HepG2 (cell line): ENCODE results near the gene GTF2E1. TPM values are rescaled to one million over a fixed set of nuclear protein-coding genes. Genes with fewer than 3 reads are reported as not detected.

Source experiments
- ATAC-seq: fragments of 200-7000 bp; cut with Tn5 transposase; 3 replicates; pipeline ENCODE4 v1.9.1; 2020; ENCODE audit warnings: mild to moderate bottlenecking, moderate library complexity
- BruUV-seq: library from RNA; stranded (reverse); fragments of 400-500 nt; replicated peaks from 2 replicates; lab custom pipeline; 2021; lab: Mats Ljungman, UMichigan
- CTCF ChIA-PET: fragments of 300-600 bp; formaldehyde crosslinking; extraction: SDS; loops from one replicate; lab custom pipeline; 2021; ENCODE audit warnings: low total read pairs, inconsistent platforms, low intra/inter-chr PET ratio; lab: Yijun Ruan, JAX
- POLR2A ChIA-PET: fragments of 350-600 bp; sonication (Branson Sonifier 250); formaldehyde crosslinking; loops from one replicate; lab custom pipeline; 2020; ENCODE audit warnings: antibody characterized with exemption, inconsistent platforms; lab: Yijun Ruan, JAX
- DNase-seq: peaks from one replicate; pipeline ENCODE4 v3.0.0-alpha.2; 2015; ENCODE audit warnings: low spot score
- FAIRE-seq: peaks from 3 replicates; lab custom pipeline; 2011; peaks lifted over from hg19 to GRCh38; lab: Jason Lieb, UNC
- H2AFZ ChIP-seq: one replicate; pipeline ENCODE4 v1.6.1; 2011; ENCODE audit warnings: low read length, inconsistent platforms
- H3K27ac ChIP-seq: fragments of 300-600 bp; 3 replicates; pipeline ENCODE4 v1.8.0; 2011; ENCODE audit warnings: mixed run types, mild to moderate bottlenecking, mixed read lengths, low read length, inconsistent platforms; ENCODE audit not compliant: insufficient read depth; ENCODE audit errors: extremely low read length
- H3K27me3 ChIP-seq, 2 experiments: fragments of 200-600 bp in 1 of 2; 2 replicates in 1 of 2; 3 replicates in 1 of 2; pipeline versions ENCODE4 v1.6.0 to v1.8.0; 2011; ENCODE audit warnings: low read length in 2 of 2, mild to moderate bottlenecking in 2 of 2, moderate library complexity in 2 of 2, inconsistent platforms in 1 of 2; ENCODE audit not compliant: insufficient read depth in 2 of 2, control insufficient read depth in 1 of 2
- H3K36me3 ChIP-seq, 2 experiments: fragments of 200-600 bp in 1 of 2; replicated peaks in 1 of 2; 2 replicates in 1 of 2; 3 replicates in 1 of 2; pipeline versions ENCODE4 v1.5.1 to v1.8.0; 2011; ENCODE audit warnings: low read length in 2 of 2, inconsistent platforms in 1 of 2; ENCODE audit not compliant: insufficient read depth in 2 of 2, control insufficient read depth in 1 of 2
- H3K4me1 ChIP-seq: 2 replicates; pipeline ENCODE4 v1.5.1; 2012; ENCODE audit warnings: low read length, inconsistent platforms; ENCODE audit not compliant: insufficient read depth
- H3K4me2 ChIP-seq: 2 replicates; pipeline ENCODE4 v1.6.0; 2011; ENCODE audit warnings: low read depth, low read length, inconsistent platforms
- H3K4me3 ChIP-seq, 3 experiments: fragments of 200-600 bp in 1 of 3; sonication (generic), shearing (Covaris generic) in 1 of 3; replicated peaks in 1 of 3; 2 replicates each; pipeline ENCODE4 v1.5.1; 2011 to 2016; ENCODE audit warnings: low read length in 3 of 3, inconsistent platforms in 2 of 3, low read depth in 2 of 3, mild to moderate bottlenecking in 2 of 3, control low read depth in 1 of 3, mixed read lengths in 1 of 3; ENCODE audit not compliant: insufficient read depth in 1 of 3
- H3K79me2 ChIP-seq: one replicate; pipeline ENCODE4 v1.6.1; 2011; ENCODE audit warnings: low read length, inconsistent platforms; ENCODE audit not compliant: insufficient read depth
- H3K9ac ChIP-seq: 2 replicates; pipeline ENCODE4 v1.6.0; 2011; ENCODE audit warnings: mild to moderate bottlenecking, low read depth, low read length, inconsistent platforms; ENCODE audit not compliant: insufficient read depth
- H3K9me3 ChIP-seq: 2 replicates; pipeline ENCODE4 v1.5.1; 2012; ENCODE audit warnings: mild to moderate bottlenecking, low read length
- H4K20me1 ChIP-seq: 2 replicates; pipeline ENCODE4 v1.6.0; 2011; ENCODE audit warnings: inconsistent platforms, mild to moderate bottlenecking, low read length, moderate library complexity; ENCODE audit not compliant: insufficient read depth
- CENPT ChIP-seq: sonication (generic); formaldehyde crosslinking; IDR thresholded peaks from 2 replicates; pipeline ENCODE4 v1.8.0; 2022; ENCODE audit warnings: low read depth, mild to moderate bottlenecking, moderate library complexity, missing genetic modification reagents
- NFYC ChIP-seq: IDR thresholded peaks from 2 replicates; pipeline ENCODE4 v1.6.1; 2016; ENCODE audit warnings: missing genetic modification reagents, missing compliant biosample characterization
- NONO ChIP-seq, 2 experiments: fragments of 450-650 bp in 1 of 2; sonication (generic) in 1 of 2; formaldehyde crosslinking in 1 of 2; IDR thresholded peaks in 1 of 2; conservative IDR thresholded peaks in 1 of 2; 2 replicates each; pipeline versions ENCODE4 v1.6.1 to v1.8.0; 2017 to 2022; ENCODE audit warnings: mild to moderate bottlenecking in 1 of 2, missing genetic modification reagents in 1 of 2, moderate library complexity in 1 of 2
- PTBP1 ChIP-seq: fragments of 200-400 bp; formaldehyde crosslinking; IDR thresholded peaks from 2 replicates; pipeline ENCODE4 v1.6.1; 2018; ENCODE audit warnings: low read length, low read depth; ENCODE audit not compliant: poor library complexity, severe bottlenecking
- SALL2 ChIP-seq: sonication (generic); formaldehyde crosslinking; IDR thresholded peaks from 2 replicates; pipeline ENCODE4 v1.8.1; 2023; ENCODE audit warnings: mild to moderate bottlenecking, missing genetic modification reagents, inconsistent platforms
- SMAD9 ChIP-seq: sonication (generic); formaldehyde crosslinking; IDR thresholded peaks from 2 replicates; pipeline ENCODE4 v1.5.1; 2020; ENCODE audit warnings: mild to moderate bottlenecking, missing genetic modification reagents
- SMC3 ChIP-seq: IDR thresholded peaks from 2 replicates; pipeline ENCODE4 v1.6.1; 2011; ENCODE audit warnings: low read length, improper control_type of control experiment
- ZBTB42 ChIP-seq: sonication (generic); formaldehyde crosslinking; IDR thresholded peaks from 2 replicates; pipeline ENCODE4 v1.5.0; 2020; ENCODE audit warnings: mild to moderate bottlenecking, missing genetic modification reagents
- ZNF251 ChIP-seq: sonication (generic); formaldehyde crosslinking; IDR thresholded peaks from 2 replicates; pipeline ENCODE4 v1.9.0; 2021; ENCODE audit warnings: mild to moderate bottlenecking, missing genetic modification reagents
- ZSCAN21 ChIP-seq: sonication (generic); formaldehyde crosslinking; IDR thresholded peaks from 2 replicates; pipeline ENCODE4 v1.8.0; 2022; ENCODE audit warnings: mild to moderate bottlenecking, missing genetic modification reagents, moderate library complexity, borderline replicate concordance
- WGBS: methylation state at CpG from one replicate; pipeline ENCODE4 v1.1.6; 2017; ENCODE audit warnings: low lambda C conversion rate; 5-methylcytosine and 5-hydroxymethylcytosine counted together
- in situ Hi-C: cut with HindIII; loops from 2 replicates; pipeline ENCODE4 v1.10.0; 2017; ENCODE audit warnings: low pct_unique_long_range_greater_than_20kb; ENCODE audit not compliant: extremely low pct_ligation_motif_present
- intact Hi-C: fragments of 100-400 bp; cut with micrococcal nuclease; formaldehyde crosslinking; loops from one replicate; pipeline ENCODE4 v1.10.0; 2022; ENCODE audit not compliant: unreplicated experiment
- polyA plus RNA-seq, 8 experiments: library from polyadenylated mRNA; depleted of rRNA in 3 of 8; stranded (reverse) in 7 of 8; unstranded in 1 of 8; fragments of >200 nt; fragmentation: Illumina TruSeq in 4 of 8; extraction: Trizol in 4 of 8; gene quantifications; 2 replicates each; pipeline versions ENCODE4 v1.2.1 to v1.2.3, GENCODE V29; 2011 to 2016; ENCODE audit warnings: low read depth in 4 of 8, missing spikeins in 1 of 8, mixed read lengths in 1 of 8; ENCODE audit not compliant: insufficient read depth in 1 of 8
- total RNA-seq, 5 experiments: library from RNA; depleted of rRNA; stranded (reverse); fragments of >200 nt; fragmentation: Illumina TruSeq; extraction: Trizol; gene quantifications; 2 replicates each; pipeline ENCODE4 v1.2.3, GENCODE V29; 2016; ENCODE audit warnings: low read depth in 1 of 5
- TF ChIP-seq, protein P1 (sequence below): sonication (generic); formaldehyde crosslinking; IDR thresholded peaks from 2 replicates; pipeline ENCODE4 v1.5.1; 2020; ENCODE audit warnings: mild to moderate bottlenecking, missing genetic modification reagents
- TF ChIP-seq, protein P2 (sequence below): sonication (generic); formaldehyde crosslinking; IDR thresholded peaks from 2 replicates; pipeline ENCODE4 v1.4.0; 2020; ENCODE audit warnings: mild to moderate bottlenecking, low read depth, missing genetic modification reagents
- TF ChIP-seq, protein P3 (sequence below): sonication (generic); formaldehyde crosslinking; IDR thresholded peaks from 2 replicates; pipeline ENCODE4 v1.4.0; 2020; ENCODE audit warnings: mild to moderate bottlenecking, missing genetic modification reagents

The GTF2E1 gene
- total and polyA plus RNA-seq, 2 of the 13 experiments (the other 11 are each of a cell fraction or from before 2014, with no cell fraction given): 7.7 to 21.5 TPM

DNA sequence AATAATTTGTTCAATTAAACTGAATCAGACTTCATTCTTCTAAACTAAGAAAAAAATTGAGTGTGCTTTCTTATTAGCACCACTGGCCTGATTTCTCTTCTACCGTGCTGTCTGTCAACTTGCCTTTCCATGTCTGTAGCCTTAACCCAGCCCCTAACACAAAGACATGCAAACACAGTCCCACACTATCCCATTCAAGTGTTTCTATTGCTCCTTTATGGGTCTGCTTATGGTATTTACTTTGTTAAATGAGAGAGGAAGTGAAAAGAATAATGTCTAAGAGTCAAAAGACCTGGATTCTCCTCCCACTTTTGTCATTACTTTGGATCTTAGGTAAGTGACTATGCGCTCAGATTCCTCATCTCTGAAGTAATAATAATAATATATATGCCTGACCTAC, 55.3 kb downstream of the GTF2E1 start:
- WGBS: 52% methylated on average over 2 of the region's 2 CpGs
- no TSS peak for BruUV-seq
- no peak for DNase-seq
- no peaks in the 10 kb centered on the region for H4K20me1 ChIP-seq
- ChIA-PET POLR2A (no interaction called here), CTCF (no interaction called here)
- H3K9me3 ChIP-seq: no peaks in the 10 kb centered on the region
- TF ChIP-seq NONO (IDR thresholded peaks at IDR 0.05) (no peak), NONO (CRISPR knock-in tag; conservative IDR thresholded peaks at IDR 0.05) (no peak), ZSCAN21 (CRISPR knock-in tag) (no peak), PTBP1 (no peak), CENPT (no peak), ZNF251 (no peak), ZBTB42 (no peak), NFYC (CRISPR knock-in tag) (no peak), SMC3 (no peak), SMAD9 (CRISPR knock-in tag) (no peak), SALL2 (CRISPR knock-in tag) (no peak)
- TF ChIP-seq, protein P1, sequence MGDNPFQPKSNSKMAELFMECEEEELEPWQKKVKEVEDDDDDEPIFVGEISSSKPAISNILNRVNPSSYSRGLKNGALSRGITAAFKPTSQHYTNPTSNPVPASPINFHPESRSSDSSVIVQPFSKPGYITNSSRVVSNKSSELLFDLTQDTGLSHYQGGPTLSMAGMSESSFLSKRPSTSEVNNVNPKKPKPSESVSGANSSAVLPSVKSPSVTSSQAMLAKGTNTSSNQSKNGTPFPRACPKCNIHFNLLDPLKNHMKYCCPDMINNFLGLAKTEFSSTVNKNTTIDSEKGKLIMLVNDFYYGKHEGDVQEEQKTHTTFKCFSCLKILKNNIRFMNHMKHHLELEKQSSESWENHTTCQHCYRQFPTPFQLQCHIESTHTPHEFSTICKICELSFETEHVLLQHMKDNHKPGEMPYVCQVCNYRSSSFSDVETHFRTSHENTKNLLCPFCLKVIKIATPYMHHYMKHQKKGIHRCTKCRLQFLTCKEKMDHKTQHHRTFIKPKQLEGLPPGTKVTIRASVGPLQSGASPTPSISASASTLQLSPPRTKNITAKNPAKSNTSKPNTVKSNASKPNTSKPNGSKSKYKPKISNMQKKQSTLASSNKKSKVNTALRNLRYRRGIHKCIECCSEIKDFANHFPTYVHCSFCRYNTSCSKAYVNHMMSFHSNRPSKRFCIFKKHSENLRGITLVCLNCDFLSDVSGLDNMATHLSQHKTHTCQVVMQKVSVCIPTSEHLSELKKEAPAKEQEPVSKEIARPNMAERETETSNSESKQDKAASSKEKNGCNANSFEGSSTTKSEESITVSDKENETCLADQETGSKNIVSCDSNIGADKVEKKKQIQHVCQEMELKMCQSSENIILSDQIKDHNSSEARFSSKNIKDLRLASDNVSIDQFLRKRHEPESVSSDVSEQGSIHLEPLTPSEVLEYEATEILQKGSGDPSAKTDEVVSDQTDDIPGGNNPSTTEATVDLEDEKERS: no peak
- TF ChIP-seq, protein P2, sequence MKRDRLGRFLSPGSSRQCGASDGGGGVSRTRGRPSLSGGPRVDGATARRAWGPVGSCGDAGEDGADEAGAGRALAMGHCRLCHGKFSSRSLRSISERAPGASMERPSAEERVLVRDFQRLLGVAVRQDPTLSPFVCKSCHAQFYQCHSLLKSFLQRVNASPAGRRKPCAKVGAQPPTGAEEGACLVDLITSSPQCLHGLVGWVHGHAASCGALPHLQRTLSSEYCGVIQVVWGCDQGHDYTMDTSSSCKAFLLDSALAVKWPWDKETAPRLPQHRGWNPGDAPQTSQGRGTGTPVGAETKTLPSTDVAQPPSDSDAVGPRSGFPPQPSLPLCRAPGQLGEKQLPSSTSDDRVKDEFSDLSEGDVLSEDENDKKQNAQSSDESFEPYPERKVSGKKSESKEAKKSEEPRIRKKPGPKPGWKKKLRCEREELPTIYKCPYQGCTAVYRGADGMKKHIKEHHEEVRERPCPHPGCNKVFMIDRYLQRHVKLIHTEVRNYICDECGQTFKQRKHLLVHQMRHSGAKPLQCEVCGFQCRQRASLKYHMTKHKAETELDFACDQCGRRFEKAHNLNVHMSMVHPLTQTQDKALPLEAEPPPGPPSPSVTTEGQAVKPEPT (CRISPR knock-in tag): no peak
- TF ChIP-seq, protein P3, sequence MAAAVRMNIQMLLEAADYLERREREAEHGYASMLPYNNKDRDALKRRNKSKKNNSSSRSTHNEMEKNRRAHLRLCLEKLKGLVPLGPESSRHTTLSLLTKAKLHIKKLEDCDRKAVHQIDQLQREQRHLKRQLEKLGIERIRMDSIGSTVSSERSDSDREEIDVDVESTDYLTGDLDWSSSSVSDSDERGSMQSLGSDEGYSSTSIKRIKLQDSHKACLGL (CRISPR knock-in tag): no peak
- H3K4me1 ChIP-seq: peaks cover 27% of the 10 kb centered on the region
- H2AFZ ChIP-seq: no peak overlapping the region
- no peaks in the 10 kb centered on the region for H3K36me3 ChIP-seq
- FAIRE-seq: no peak
- no peak for ATAC-seq
- no peak overlapping the region for H3K4me2 ChIP-seq
- no peak overlapping the region for H3K9ac ChIP-seq
- H3K27me3 ChIP-seq: peaks cover 0 to 4% of the 10 kb centered on the region in 2 experiments; a peak in 2 of 5 replicates
- H3K79me2 ChIP-seq: no peaks in the 10 kb centered on the region
- intact Hi-C loops (no loop called here), in situ Hi-C loops (loop anchor here (5.0 kb wide), 1 partner anchor 236 kb away; no protein-coding TSS in a partner anchor)
- no peak overlapping the region for H3K27ac ChIP-seq
- H3K4me3 ChIP-seq: no peak overlapping the region
